Right atrium auricular region (tissue), 2 donors: Measurements from ENCODE around the gene SYK. TPM values are rescaled to one million over a fixed set of nuclear protein-coding genes. Genes with fewer than 3 reads are reported as not detected.

Experiments used
- DNase-seq: peaks from one replicate; pipeline ENCODE4 v3.0.0-alpha.2; 2019; ENCODE audit warnings: low spot score
- H3K27ac ChIP-seq, 2 donors: fragments of 200-600 bp; sonication (generic); 1 replicate in 1 of 2; 2 replicates in 1 of 2; pipeline ENCODE4 v1.5.1; 2016 to 2019
- H3K27me3 ChIP-seq, 2 donors: fragments of 200-600 bp; sonication (generic); one replicate each; pipeline versions ENCODE4 v1.5.1 to v1.6.0; 2017 to 2019
- H3K36me3 ChIP-seq: fragments of 200-600 bp; sonication (generic); one replicate; pipeline ENCODE4 v1.5.1; 2016
- H3K4me1 ChIP-seq, 2 donors: fragments of 200-600 bp; sonication (generic); one replicate each; pipeline versions ENCODE4 v1.5.1 to v1.6.0; 2017 to 2019
- H3K4me3 ChIP-seq, 2 donors: fragments of 200-600 bp; sonication (generic); 1 replicate in 1 of 2; 2 replicates in 1 of 2; pipeline ENCODE4 v1.5.1; 2017 to 2019; ENCODE audit warnings: mild to moderate bottlenecking in 1 of 2, moderate library complexity in 1 of 2
- H3K9me3 ChIP-seq, 2 donors: fragments of 200-600 bp; sonication (generic); one replicate each; pipeline ENCODE4 v1.5.1; 2019
- CTCF ChIP-seq, 2 donors: fragments of 200-600 bp; sonication (generic); IDR thresholded peaks; one replicate each; pipeline ENCODE4 v1.5.1; 2019; ENCODE audit warnings: antibody characterized with exemption in 2 of 2
- total RNA-seq, 2 donors: library from RNA; depleted of rRNA; stranded (reverse); fragments of >200 nt; gene quantifications; one replicate each; pipeline ENCODE4 v1.1.0, GENCODE V29; 2016

SYK gene
- total RNA-seq, 2 donors from 2014 or later, result 3.4 to 6.3 TPM

- no peaks in the 10 kb centered on the region for H3K4me1 ChIP-seq
- H3K36me3 ChIP-seq, result no peaks in the 10 kb centered on the region
- DNase-seq, result no peak
- H3K27ac ChIP-seq, result no peak overlapping the region
- TF ChIP-seq CTCF (IDR thresholded peaks at IDR 0.05), result no peak
- H3K4me3 ChIP-seq, result no peak overlapping the region
- no peaks in the 10 kb centered on the region for H3K9me3 ChIP-seq
- H3K27me3 ChIP-seq, result no peaks in the 10 kb centered on the region
Measured at GRCh38 chr9:90861826-90862740, 60.5 kb downstream of the SYK start.

- Histone ChIP-seq H3K27ac (no peak overlapping the region), H3K4me1 (no peaks in the 10 kb centered on the region), H3K9me3 (no peaks in the 10 kb centered on the region), H3K4me3 (no peak overlapping the region), H3K27me3 (no peaks in the 10 kb centered on the region), H3K36me3 (no peaks in the 10 kb centered on the region)
- TF ChIP-seq CTCF (IDR thresholded peaks at IDR 0.05), result no peak
- no peak for DNase-seq
Measured at GRCh38 chr9:90864779-90865178, 63.2 kb downstream of the SYK start.

GRCh38 chr9:90867101-90867500, 65.5 kb downstream of the SYK start:
- no peaks in the 10 kb centered on the region for H3K36me3 ChIP-seq
- no peak for TF ChIP-seq CTCF (IDR thresholded peaks at IDR 0.05)
- no peak for DNase-seq

GRCh38 chr9:90868555-90868954, 66.9 kb downstream of the SYK start:
- no peaks in the 10 kb centered on the region for H3K9me3 ChIP-seq
- DNase-seq, result no peak
- H3K27me3 ChIP-seq, result no peaks in the 10 kb centered on the region
- H3K27ac ChIP-seq, result no peak overlapping the region
- no peak for TF ChIP-seq CTCF (IDR thresholded peaks at IDR 0.05)
- no peaks in the 10 kb centered on the region for H3K4me1 ChIP-seq
- no peak overlapping the region for H3K4me3 ChIP-seq
- H3K36me3 ChIP-seq, result no peaks in the 10 kb centered on the region

More at GRCh38 chr9:90867101-90867500, 65.5 kb downstream of the SYK start:
- H3K9me3 ChIP-seq, result no peaks in the 10 kb centered on the region
- H3K4me1 ChIP-seq, result no peaks in the 10 kb centered on the region
- H3K27me3 ChIP-seq, result no peaks in the 10 kb centered on the region
- no peak overlapping the region for H3K27ac ChIP-seq
- no peak overlapping the region for H3K4me3 ChIP-seq

GRCh38 chr9:90869361-90869760, 67.7 kb downstream of the SYK start:
- no peak for DNase-seq
- H3K4me3 ChIP-seq, result no peak overlapping the region
- no peaks in the 10 kb centered on the region for H3K36me3 ChIP-seq
- H3K9me3 ChIP-seq, result no peaks in the 10 kb centered on the region
- H3K27me3 ChIP-seq, result no peaks in the 10 kb centered on the region
- H3K4me1 ChIP-seq, result no peaks in the 10 kb centered on the region
- no peak for TF ChIP-seq CTCF (IDR thresholded peaks at IDR 0.05)
- H3K27ac ChIP-seq, result no peak overlapping the region
